Measurements from ENCODE around the gene NCAPD3.

- TF ChIP-seq, protein P1, sequence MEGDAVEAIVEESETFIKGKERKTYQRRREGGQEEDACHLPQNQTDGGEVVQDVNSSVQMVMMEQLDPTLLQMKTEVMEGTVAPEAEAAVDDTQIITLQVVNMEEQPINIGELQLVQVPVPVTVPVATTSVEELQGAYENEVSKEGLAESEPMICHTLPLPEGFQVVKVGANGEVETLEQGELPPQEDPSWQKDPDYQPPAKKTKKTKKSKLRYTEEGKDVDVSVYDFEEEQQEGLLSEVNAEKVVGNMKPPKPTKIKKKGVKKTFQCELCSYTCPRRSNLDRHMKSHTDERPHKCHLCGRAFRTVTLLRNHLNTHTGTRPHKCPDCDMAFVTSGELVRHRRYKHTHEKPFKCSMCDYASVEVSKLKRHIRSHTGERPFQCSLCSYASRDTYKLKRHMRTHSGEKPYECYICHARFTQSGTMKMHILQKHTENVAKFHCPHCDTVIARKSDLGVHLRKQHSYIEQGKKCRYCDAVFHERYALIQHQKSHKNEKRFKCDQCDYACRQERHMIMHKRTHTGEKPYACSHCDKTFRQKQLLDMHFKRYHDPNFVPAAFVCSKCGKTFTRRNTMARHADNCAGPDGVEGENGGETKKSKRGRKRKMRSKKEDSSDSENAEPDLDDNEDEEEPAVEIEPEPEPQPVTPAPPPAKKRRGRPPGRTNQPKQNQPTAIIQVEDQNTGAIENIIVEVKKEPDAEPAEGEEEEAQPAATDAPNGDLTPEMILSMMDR (IDR thresholded peaks at IDR 0.05), result no peak
- no peak for TF ChIP-seq POLR2A (IDR thresholded peaks at IDR 0.05)
Observed at GRCh38 chr11:134235399-134235798, 11.6 kb upstream of the NCAPD3 start.

Data from ovary (tissue), 3 donors.